NT2/D1 (cell line): ENCODE data around the gene MSX1.
"Not testable (repeated sequence)": the region's sequence is repeated elsewhere in the genome, so short reads cannot be mapped to it uniquely, and the experiment has no call there.

Experiments used
- DNase-seq: peaks from one replicate; pipeline ENCODE4 v3.0.0-alpha.2; 2011; ENCODE audit warnings: low read depth, low spot score
- H3K27me3 ChIP-seq: 2 replicates; pipeline ENCODE4 v1.6.0; 2011; ENCODE audit warnings: mild to moderate bottlenecking; ENCODE audit not compliant: insufficient read length, insufficient read depth
- H3K36me3 ChIP-seq: 2 replicates; pipeline ENCODE4 v1.6.1; 2011; ENCODE audit warnings: mild to moderate bottlenecking, low read length, mixed read lengths; ENCODE audit not compliant: insufficient read depth, insufficient read length
- H3K4me1 ChIP-seq: 2 replicates; pipeline ENCODE4 v1.5.1; 2011; ENCODE audit not compliant: insufficient read depth, insufficient read length
- H3K4me3 ChIP-seq: 2 replicates; pipeline ENCODE4 v1.5.1; 2011; ENCODE audit warnings: low read depth; ENCODE audit not compliant: insufficient read length
- H3K9ac ChIP-seq: 2 replicates; pipeline ENCODE4 v1.6.0; 2011; ENCODE audit warnings: low read depth; ENCODE audit not compliant: insufficient read length
- H3K9me3 ChIP-seq: 2 replicates; pipeline ENCODE4 v1.5.1; 2011; ENCODE audit warnings: mild to moderate bottlenecking, low read length; ENCODE audit not compliant: insufficient read depth
- SUZ12 ChIP-seq: IDR thresholded peaks from 2 replicates; pipeline ENCODE4 v1.6.1; 2011; ENCODE audit not compliant: insufficient read length, insufficient read depth; ENCODE audit errors: extremely low read depth
- YY1 ChIP-seq: IDR thresholded peaks from 2 replicates; pipeline ENCODE4 v1.6.1; 2011; ENCODE audit not compliant: insufficient read length, insufficient read depth
- ZNF274 ChIP-seq: IDR thresholded peaks from 2 replicates; pipeline ENCODE4 v1.6.1; 2011; ENCODE audit warnings: mild to moderate bottlenecking, low read depth, low read length

Gene MSX1

GRCh38 chr4:4820739-4821138 is 38.7 kb upstream of the MSX1 start:
- Histone ChIP-seq H3K36me3 (no peaks in the 10 kb centered on the region), H3K4me1 (peaks cover 4% of the 10 kb centered on the region), H3K4me3 (no peak overlapping the region), H3K27me3 (peaks cover under 1% of the 10 kb centered on the region), H3K9ac (no peak overlapping the region), H3K9me3 (peaks cover 35% of the 10 kb centered on the region)
- no peak for DNase-seq
- TF ChIP-seq ZNF274 (no peak), SUZ12 (no peak), YY1 (no peak)

- DNase-seq = no peak
- Histone ChIP-seq H3K4me1 (peaks cover 4% of the 10 kb centered on the region), H3K9ac (no peak overlapping the region), H3K9me3 (peaks cover 35% of the 10 kb centered on the region), H3K36me3 (no peaks in the 10 kb centered on the region), H3K4me3 (no peak overlapping the region), H3K27me3 (no peaks in the 10 kb centered on the region)
- TF ChIP-seq ZNF274 (no peak), YY1 (no peak), SUZ12 (no peak)
Measured at GRCh38 chr4:4821577-4821976, 37.9 kb upstream of the MSX1 start.

- not testable (repeated sequence) for H3K27me3 ChIP-seq, H3K4me1 ChIP-seq, DNase-seq, H3K9ac ChIP-seq, H3K4me3 ChIP-seq, H3K36me3 ChIP-seq
- peaks cover 29% of the 10 kb centered on the region for H3K9me3 ChIP-seq
Measured at GRCh38 chr4:4822286-4822685, 37.2 kb upstream of the MSX1 start.

GRCh38 chr4:4823621-4824162 is 35.8 kb upstream of the MSX1 start:
- H3K4me1 ChIP-seq = peaks cover 4% of the 10 kb centered on the region
- H3K4me3 ChIP-seq = no peak overlapping the region
- no peak overlapping the region for H3K9ac ChIP-seq
- no peaks in the 10 kb centered on the region for H3K36me3 ChIP-seq
- TF ChIP-seq SUZ12 (no peak), ZNF274 (no peak), YY1 (no peak)
- peaks cover 11% of the 10 kb centered on the region for H3K27me3 ChIP-seq
- DNase-seq = no peak
- H3K9me3 ChIP-seq = peaks cover 29% of the 10 kb centered on the region

- H3K36me3 ChIP-seq = no peaks in the 10 kb centered on the region
- peaks cover 16% of the 10 kb centered on the region for H3K27me3 ChIP-seq
- TF ChIP-seq SUZ12 = no peak
- no peak for TF ChIP-seq YY1
- TF ChIP-seq ZNF274 = no peak
- H3K9ac ChIP-seq = no peak overlapping the region
- no peak overlapping the region for H3K4me3 ChIP-seq
- peaks cover 4% of the 10 kb centered on the region for H3K4me1 ChIP-seq
- no peak for DNase-seq
- peaks cover 29% of the 10 kb centered on the region for H3K9me3 ChIP-seq
Measured at GRCh38 chr4:4824232-4824631, 35.2 kb upstream of the MSX1 start.

- DNase-seq = no peak
- no peak for TF ChIP-seq YY1
- no peak for TF ChIP-seq SUZ12
- Histone ChIP-seq H3K9ac (no peak overlapping the region), H3K36me3 (no peaks in the 10 kb centered on the region), H3K27me3 (peaks cover 23% of the 10 kb centered on the region), H3K4me1 (peaks cover 4% of the 10 kb centered on the region), H3K4me3 (no peak overlapping the region), H3K9me3 (peaks cover 29% of the 10 kb centered on the region)
Measured at GRCh38 chr4:4825431-4825830, 34.0 kb upstream of the MSX1 start.

- DNase-seq = no peak
Measured at GRCh38 chr4:4829837-4830236, 29.6 kb upstream of the MSX1 start.

GRCh38 chr4:4831266-4831665 is 28.2 kb upstream of the MSX1 start:
- peaks cover 23% of the 10 kb centered on the region for H3K27me3 ChIP-seq
- peaks cover 22% of the 10 kb centered on the region; the same call in 1 of the 2 replicates for H3K9me3 ChIP-seq
- no peak for DNase-seq
- no peaks in the 10 kb centered on the region for H3K36me3 ChIP-seq
- no peaks in the 10 kb centered on the region for H3K4me1 ChIP-seq
- H3K9ac ChIP-seq = no peak overlapping the region
- no peak overlapping the region for H3K4me3 ChIP-seq
- TF ChIP-seq YY1 (no peak), SUZ12 (no peak), ZNF274 (no peak)

More at GRCh38 chr4:4829837-4830236, 29.6 kb upstream of the MSX1 start:
- no peaks in the 10 kb centered on the region for H3K36me3 ChIP-seq
- peaks cover 9% of the 10 kb centered on the region for H3K9me3 ChIP-seq
- H3K27me3 ChIP-seq = peaks cover 23% of the 10 kb centered on the region
- no peak overlapping the region for H3K4me3 ChIP-seq
- no peaks in the 10 kb centered on the region for H3K4me1 ChIP-seq
- no peak for TF ChIP-seq SUZ12
- no peak for TF ChIP-seq YY1
- no peak for TF ChIP-seq ZNF274
- no peak overlapping the region for H3K9ac ChIP-seq
